Activated CD8-positive, alpha-beta memory T cell treated with anti-CD3 and anti-CD28 coated beads for 48 hours (primary cell): ENCODE measurements around the gene MED27.

Source experiments
- DNase-seq, 3 experiments: peaks; one replicate each; pipeline ENCODE4 v3.0.0-alpha.2; 2020; ENCODE audit warnings: low read depth in 2 of 3, low spot score in 2 of 3

Gene MED27

GRCh38 chr9:131885144-131885609 is 194.5 kb downstream of the MED27 start:
- DNase-seq: no peak

- no peak for DNase-seq
These were observed 195.4 kb downstream of the MED27 start for GRCh38 chr9:131884222-131884621.

- no peak for DNase-seq
These were observed 198.7 kb downstream of the MED27 start for GRCh38 chr9:131880833-131881583.

GRCh38 chr9:131879911-131880290 is 199.8 kb downstream of the MED27 start:
- DNase-seq: no peak

- DNase-seq: no peak
These were observed 200.3 kb downstream of the MED27 start for GRCh38 chr9:131879181-131879910.

GRCh38 chr9:131876486-131876885 is 203.2 kb downstream of the MED27 start:
- DNase-seq: no peak

- no peak for DNase-seq
These were observed 203.7 kb downstream of the MED27 start for GRCh38 chr9:131875828-131876485.

GRCh38 chr9:131874916-131875670 is 204.6 kb downstream of the MED27 start:
- DNase-seq: no peak

GRCh38 chr9:131874447-131874846 is 205.2 kb downstream of the MED27 start:
- no peak for DNase-seq

- DNase-seq: no peak
These were observed 205.7 kb downstream of the MED27 start for GRCh38 chr9:131873891-131874440.

GRCh38 chr9:131873335-131873734 is 206.3 kb downstream of the MED27 start:
- no peak for DNase-seq

GRCh38 chr9:131872702-131873101 is 207.0 kb downstream of the MED27 start:
- no peak for DNase-seq

GRCh38 chr9:131872006-131872405 is 207.7 kb downstream of the MED27 start:
- DNase-seq: no peak

- DNase-seq: no peak
These were observed 209.5 kb downstream of the MED27 start for GRCh38 chr9:131870156-131870555.

- DNase-seq: no peak
These were observed 210.3 kb downstream of the MED27 start for GRCh38 chr9:131869348-131869747.

- no peak for DNase-seq
These were observed 210.9 kb downstream of the MED27 start for GRCh38 chr9:131868766-131869165.

GRCh38 chr9:131867611-131868192 is 212.0 kb downstream of the MED27 start:
- DNase-seq: no peak

- DNase-seq: no peak
These were observed 214.0 kb downstream of the MED27 start for GRCh38 chr9:131865446-131866195.

GRCh38 chr9:131864531-131864930 is 215.1 kb downstream of the MED27 start:
- no peak for DNase-seq
